Measurements from ENCODE around the gene RNF13.
"Not testable (repeated sequence)": the region's sequence is repeated elsewhere in the genome, so short reads cannot be mapped to it uniquely, and the experiment has no call there.

RNF13 gene

DNA sequence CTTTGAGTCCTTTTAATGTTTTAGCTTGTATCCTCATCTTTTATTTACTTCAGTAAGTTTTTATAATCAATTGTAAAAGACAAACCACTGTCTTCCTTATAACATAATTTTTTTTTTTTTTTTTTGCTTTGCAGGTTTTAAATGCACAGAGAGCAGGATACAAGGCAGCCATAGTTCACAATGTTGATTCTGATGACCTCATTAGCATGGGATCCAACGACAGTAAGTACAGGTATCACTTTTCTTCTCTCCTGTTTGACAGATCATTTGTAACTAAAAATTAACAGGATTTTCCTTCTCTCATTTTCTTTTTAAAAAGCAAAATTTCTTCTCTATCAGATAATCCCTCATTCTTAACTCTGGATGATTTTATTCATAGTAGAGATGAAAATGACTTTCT lies 82.3 kb downstream of the RNF13 start:
- no peak for DNase-seq

DNA sequence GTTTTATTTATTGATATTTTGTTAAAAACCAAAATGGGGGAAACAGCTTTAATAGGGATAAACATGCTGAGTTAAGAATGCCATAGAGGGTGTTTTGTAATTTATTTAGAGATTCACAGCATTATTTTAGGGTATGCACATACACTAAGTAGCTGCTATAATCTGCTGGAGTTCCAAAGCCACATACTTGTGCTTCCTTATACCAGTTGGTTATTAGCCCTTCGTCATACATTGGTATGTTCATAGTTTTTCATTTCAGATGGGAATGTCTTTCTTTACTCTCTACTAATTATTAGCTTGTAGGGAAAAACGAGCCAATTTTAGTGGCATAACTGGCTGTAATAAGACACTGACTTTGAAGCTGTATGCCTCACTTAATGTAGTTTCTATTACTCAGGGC lies 82.8 kb downstream of the RNF13 start:
- no peak for DNase-seq

DNA sequence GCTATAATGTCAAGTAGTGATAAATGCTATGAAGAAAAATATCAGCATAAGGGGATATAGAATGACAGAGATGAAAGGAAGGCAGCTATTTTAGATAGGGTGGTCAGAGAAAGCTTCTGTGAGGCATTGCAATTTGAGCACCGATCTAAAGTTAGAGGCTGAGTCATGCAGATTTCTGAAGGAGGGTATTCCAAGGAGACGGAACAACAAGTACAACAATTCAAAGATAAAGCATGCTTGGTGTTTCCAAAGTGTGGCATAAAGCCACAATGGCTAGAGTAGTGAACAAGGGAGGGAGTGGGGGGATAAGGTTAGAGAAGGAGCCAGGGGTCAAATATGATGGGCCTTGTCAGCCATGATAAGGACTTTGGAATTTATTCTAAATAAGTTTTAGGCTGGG lies 85.8 kb downstream of the RNF13 start:
- no peak for DNase-seq

DNA sequence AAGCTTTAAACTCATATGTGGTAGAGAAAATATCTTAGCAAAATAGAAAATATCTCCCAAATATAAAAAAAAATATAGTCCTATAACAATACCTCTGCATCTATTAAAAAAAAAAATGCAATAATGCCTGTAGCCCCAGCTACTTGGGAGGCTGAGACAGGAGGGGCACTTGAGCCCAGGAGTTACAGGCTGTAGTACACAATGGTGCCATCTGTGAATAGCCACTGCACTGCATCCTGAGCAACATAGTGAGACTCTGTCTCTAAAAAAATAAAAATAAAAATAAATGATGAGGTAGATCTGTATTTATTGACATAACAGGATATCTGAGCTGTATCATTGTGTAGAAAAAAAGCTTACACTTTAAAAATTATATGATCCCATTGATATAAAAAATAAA lies 87.3 kb downstream of the RNF13 start:
- DNase-seq = no peak

GRCh38 chr3:149901770-149902169 lies 88.8 kb downstream of the RNF13 start:
- DNase-seq = no peak

DNA sequence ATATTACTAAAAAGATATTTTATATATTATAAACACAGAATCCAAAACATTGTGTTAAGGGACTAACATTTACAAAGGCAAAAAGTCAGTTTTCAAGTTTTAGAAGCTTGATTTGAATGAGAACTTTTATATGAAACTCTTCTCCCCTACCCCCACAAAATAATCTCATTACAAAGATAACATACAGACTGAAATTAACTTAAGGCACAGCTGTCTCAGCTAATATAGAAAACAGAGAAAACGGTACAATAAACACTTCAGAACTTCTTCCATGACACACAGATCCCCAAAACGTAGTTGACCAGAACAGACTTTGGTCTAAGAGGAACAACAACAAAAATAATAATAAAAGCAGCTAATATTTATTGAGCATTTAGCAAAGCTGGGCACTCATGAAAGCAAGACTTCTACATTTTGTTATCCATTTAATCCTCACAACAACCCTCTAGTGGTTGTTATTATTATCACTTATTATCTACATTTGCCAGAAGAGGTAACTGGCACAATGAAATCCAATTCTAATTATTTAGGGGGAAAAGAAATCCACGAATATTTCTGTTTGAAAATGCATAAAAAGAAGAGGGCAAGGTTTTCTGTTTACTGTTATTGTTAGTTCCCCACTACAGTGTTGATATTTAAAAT lies 89.6 kb downstream of the RNF13 start:
- DNase-seq = no peak

DNA sequence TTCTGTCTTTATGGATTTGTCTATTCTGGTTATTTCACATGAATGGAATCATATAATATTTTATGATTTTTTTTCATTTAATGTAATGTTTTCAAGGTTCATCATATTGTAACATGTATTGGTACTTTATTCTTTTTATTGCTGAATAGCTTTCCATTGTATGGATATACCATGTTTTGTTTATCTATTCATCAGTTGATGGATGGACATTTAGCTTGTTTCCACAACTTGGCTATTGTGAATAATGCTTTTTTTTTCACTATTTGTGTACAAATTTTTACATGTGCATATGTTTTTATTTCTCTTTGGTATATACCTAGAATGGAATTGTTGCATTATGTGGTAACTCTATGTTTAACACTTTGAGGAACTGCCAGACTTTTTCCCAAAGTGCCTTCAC lies 93.0 kb downstream of the RNF13 start:
- no peak for DNase-seq

GRCh38 chr3:149908424-149908957 lies 95.5 kb downstream of the RNF13 start:
- DNase-seq = no peak

- DNase-seq = no peak
Measured at GRCh38 chr3:149909923-149910322, 96.9 kb downstream of the RNF13 start.

- no peak for DNase-seq
Measured at GRCh38 chr3:149917124-149917667, 104.2 kb downstream of the RNF13 start.

DNA sequence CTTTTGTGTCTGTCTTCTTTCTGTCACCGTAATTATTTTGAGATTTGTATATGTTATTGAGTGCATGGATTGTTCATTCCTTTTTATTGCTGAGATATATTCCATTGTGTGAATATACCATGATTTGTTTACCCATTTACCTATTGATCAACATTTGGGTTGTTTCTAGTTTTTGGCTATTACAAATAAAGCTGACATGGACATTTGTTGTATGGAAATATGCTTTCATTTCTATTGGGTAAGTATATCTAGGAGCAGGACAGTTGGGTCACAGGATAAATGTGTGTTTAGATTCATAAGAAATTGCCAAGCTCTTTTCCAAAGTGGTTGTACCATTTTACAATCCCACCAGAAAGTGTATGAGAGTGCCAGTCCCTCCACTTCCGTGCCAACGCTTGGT lies 106.5 kb downstream of the RNF13 start:
- no peak for DNase-seq

GRCh38 chr3:149920119-149920518 lies 107.1 kb downstream of the RNF13 start:
- no peak for DNase-seq

DNA sequence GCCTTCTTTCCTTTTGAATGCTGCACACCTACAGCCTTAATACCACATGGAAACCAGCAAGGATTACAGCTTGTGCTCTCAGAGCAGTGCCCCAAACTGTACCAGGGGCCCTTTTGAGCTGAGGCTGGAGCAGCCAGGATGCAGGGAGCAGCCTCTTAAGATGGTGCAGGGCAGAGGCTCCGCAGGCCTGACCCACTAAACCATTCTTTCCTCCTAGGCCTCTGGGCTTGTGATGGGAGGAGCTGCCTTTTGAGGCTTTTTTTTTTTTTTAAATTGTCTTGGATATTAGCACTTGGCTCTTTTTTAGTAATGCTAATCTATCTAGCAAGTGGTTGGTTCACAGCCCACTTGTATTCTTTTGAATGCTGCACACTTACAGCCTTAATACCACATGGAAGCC lies 120.0 kb downstream of the RNF13 start:
- no peak for DNase-seq

DNA sequence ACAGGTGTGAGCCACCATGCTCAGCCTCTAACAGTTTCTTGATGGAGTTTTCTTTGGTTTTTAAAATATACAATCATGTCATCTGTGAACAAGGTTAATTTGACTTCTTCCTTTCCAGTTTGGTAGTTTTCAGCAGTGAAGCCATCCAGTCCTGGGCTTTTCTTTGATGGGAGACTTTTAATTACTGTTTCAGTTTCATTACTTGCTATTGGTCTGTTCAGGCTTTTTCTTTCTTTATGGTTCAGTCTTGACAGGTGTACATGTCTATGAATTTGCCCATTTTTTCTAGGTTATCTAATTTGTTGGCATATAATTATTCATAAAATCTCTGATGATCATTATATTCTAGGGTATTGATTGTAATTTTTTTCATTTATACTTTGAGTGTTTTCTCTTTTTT lies 120.8 kb downstream of the RNF13 start:
- no peak for DNase-seq

DNA sequence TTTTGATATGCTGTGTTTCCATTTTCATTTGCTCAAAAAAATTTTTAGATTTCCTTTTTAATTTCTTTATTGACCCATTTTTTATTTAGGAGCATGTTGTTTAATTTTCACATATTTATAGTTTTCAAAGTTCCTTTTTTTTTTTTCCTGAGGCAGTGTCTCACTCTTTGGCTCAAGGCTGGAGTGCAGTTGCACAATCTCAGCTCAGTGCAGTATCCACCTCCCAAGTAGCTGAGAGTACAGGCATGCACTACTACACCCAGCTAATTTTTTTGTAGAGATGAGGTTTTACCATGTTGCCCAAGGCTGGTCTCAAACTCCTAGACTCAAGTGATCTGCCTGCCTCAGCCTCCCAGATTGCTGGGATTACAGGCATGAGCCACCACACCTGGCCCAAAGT lies 121.5 kb downstream of the RNF13 start:
- no peak for DNase-seq

GRCh38 chr3:149936812-149937230 lies 123.8 kb downstream of the RNF13 start:
- DNase-seq = peak in 15 of 56 donors; percentile 2 to 15 (median 5)

- DNase-seq = not testable (repeated sequence)
Measured at GRCh38 chr3:149938392-149939055, 125.5 kb downstream of the RNF13 start.

GRCh38 chr3:149941186-149941585 lies 128.2 kb downstream of the RNF13 start:
- no peak for DNase-seq

- no peak for DNase-seq
Measured at GRCh38 chr3:149941946-149942345, 128.9 kb downstream of the RNF13 start.

GRCh38 chr3:149942409-149942808 lies 129.4 kb downstream of the RNF13 start:
- DNase-seq = no peak

GRCh38 chr3:149943966-149944365 lies 131.0 kb downstream of the RNF13 start:
- DNase-seq = not testable (repeated sequence)

- no peak for DNase-seq
Measured at GRCh38 chr3:149947231-149947630, 134.2 kb downstream of the RNF13 start.

DNA sequence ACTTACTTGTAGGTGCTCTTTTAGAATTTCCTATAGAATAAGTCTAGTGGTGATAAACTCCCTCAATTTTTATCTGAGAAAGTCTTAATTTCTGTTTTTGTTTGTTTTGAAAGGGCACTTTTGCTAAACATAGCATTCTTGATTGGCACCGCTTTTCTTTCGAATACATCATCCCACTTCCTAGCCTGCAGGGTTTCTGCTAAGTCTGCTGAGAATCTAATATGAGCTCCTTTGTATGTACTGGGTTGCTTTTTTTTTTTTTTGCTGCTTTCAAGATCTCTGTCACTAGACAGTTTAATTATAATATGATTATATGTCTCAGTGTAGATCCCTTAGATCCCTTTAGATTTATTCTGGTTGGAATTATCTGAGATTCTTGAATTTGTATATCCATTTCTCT lies 136.2 kb downstream of the RNF13 start:
- no peak for DNase-seq

Data from nucleus accumbens (tissue), 56 donors.